ENCODE measurements around the gene CDKL5. TPM values are rescaled to one million over a fixed set of nuclear protein-coding genes. Genes with fewer than 3 reads are reported as not detected.
A peak's percentile ranks its signal among the peaks of the same experiment; 100 is the strongest.
"Not testable (repeated sequence)": the region's sequence is repeated elsewhere in the genome, so short reads cannot be mapped to it uniquely, and the experiment has no call there.

The CDKL5 gene
- total and polyA plus RNA-seq, 7 donors: 0.42 to 3.8 (median 1.6) TPM

DNA sequence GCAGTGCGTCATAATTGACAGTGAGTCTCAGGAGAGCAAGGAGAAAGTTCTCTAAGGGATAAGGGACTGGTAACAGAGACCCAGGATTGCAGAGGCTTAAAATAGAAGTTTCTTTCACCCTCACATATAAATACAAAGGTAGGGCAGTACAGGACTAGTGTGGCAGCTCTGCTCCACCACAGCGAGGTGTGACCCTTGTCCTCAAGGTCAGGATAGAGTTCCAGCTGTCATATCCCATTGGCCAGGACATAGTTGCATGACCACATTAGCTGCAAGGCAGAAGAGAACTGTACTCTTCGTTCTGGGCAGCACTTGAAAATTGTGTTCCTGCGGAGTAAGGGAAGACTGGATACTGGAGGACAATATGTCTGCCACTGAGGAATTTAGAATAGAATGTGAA is 152.0 kb downstream of the CDKL5 start:
- intact Hi-C loops (cut with DNase I): no loop called here
- no peaks in the 10 kb centered on the region for H3K9me3 ChIP-seq
- TF ChIP-seq, protein P1, sequence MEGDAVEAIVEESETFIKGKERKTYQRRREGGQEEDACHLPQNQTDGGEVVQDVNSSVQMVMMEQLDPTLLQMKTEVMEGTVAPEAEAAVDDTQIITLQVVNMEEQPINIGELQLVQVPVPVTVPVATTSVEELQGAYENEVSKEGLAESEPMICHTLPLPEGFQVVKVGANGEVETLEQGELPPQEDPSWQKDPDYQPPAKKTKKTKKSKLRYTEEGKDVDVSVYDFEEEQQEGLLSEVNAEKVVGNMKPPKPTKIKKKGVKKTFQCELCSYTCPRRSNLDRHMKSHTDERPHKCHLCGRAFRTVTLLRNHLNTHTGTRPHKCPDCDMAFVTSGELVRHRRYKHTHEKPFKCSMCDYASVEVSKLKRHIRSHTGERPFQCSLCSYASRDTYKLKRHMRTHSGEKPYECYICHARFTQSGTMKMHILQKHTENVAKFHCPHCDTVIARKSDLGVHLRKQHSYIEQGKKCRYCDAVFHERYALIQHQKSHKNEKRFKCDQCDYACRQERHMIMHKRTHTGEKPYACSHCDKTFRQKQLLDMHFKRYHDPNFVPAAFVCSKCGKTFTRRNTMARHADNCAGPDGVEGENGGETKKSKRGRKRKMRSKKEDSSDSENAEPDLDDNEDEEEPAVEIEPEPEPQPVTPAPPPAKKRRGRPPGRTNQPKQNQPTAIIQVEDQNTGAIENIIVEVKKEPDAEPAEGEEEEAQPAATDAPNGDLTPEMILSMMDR (IDR thresholded peaks at IDR 0.05): no peak
- DNase-seq (no peak), ATAC-seq (peak; percentile 47 to 83 (median 66))
- H3K27me3 ChIP-seq (ENCODE audit: insufficient read depth in 3 of 3, low read length in 2 of 3): no peaks in the 10 kb centered on the region
- 45 to 75% (median 58%) methylated on average over 4 of the region's 4 CpGs for WGBS, 3 donors
- no peak overlapping the region for H3K4me3 ChIP-seq
- H3K36me3 ChIP-seq (ENCODE audit: insufficient read depth in 1 of 2, low read depth in 1 of 2): no peaks in the 10 kb centered on the region
- H3K4me1 ChIP-seq: no peaks in the 10 kb centered on the region
- H3K27ac ChIP-seq: no peak overlapping the region

DNA sequence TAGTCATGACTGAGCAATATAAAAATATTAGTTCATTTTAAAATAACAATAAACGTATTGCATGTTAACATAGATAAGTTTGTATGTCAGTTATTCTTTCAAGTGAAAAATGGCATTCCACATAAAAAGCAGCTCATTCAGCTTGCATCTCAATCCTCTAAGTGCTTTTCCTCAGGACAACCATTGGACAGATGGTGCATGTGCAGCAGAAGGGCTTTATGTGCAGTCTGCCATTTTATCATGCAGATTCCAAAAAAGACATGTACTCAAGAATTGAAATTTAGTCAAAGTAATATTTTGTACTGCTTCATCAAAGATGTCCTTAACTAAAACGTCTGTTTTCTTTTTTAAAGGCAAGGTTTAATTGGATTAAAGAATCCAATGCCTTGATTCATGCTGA is 153.1 kb downstream of the CDKL5 start:
- TF ChIP-seq, protein P1 (IDR thresholded peaks at IDR 0.05): no peak
- ATAC-seq (no peak), DNase-seq (no peak)
- 49 to 83% (median 79%) methylated on average over 2 of the region's 2 CpGs for WGBS, 3 donors
- H3K4me3 ChIP-seq: no peak overlapping the region
- no peaks in the 10 kb centered on the region for H3K36me3 ChIP-seq (ENCODE audit: insufficient read depth in 1 of 2, low read depth in 1 of 2)
- H3K27ac ChIP-seq: no peak overlapping the region
- no peaks in the 10 kb centered on the region for H3K9me3 ChIP-seq
- no peaks in the 10 kb centered on the region for H3K4me1 ChIP-seq
- intact Hi-C loops (cut with DNase I): no loop called here
- H3K27me3 ChIP-seq (ENCODE audit: insufficient read depth in 3 of 3, low read length in 2 of 3): no peaks in the 10 kb centered on the region

DNA sequence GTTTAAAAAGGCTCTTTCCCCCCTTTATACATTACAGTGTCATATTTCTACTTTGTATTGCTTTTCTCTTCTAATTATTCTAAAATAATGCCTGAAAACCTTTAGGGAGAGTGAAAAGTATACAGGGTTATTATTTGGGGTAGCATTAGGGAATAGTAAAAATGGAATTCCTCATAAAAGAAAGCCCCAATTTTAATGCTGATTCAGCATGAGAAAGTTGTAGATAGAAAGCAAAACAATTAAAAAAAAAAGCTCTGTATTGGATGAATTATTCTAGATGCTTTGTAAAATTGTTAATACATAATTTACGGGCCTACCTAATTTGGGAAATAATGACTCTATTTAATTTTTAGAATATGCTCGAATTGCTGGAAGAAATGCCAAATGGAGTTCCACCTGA is 154.1 kb downstream of the CDKL5 start:
- WGBS, 3 donors: 73 to 94% (median 92%) methylated on average over 2 of the region's 2 CpGs
- TF ChIP-seq, protein P1 (IDR thresholded peaks at IDR 0.05): no peak
- DNase-seq: no peak
- no peaks in the 10 kb centered on the region for H3K36me3 ChIP-seq (ENCODE audit: insufficient read depth in 1 of 2, low read depth in 1 of 2)
- H3K27ac ChIP-seq: no peak overlapping the region
- no peaks in the 10 kb centered on the region for H3K4me1 ChIP-seq
- H3K4me3 ChIP-seq: no peak overlapping the region
- ATAC-seq: no peak
- H3K27me3 ChIP-seq (ENCODE audit: insufficient read depth in 3 of 3, low read length in 2 of 3): no peaks in the 10 kb centered on the region
- intact Hi-C loops (cut with DNase I): no loop called here
- H3K9me3 ChIP-seq: no peaks in the 10 kb centered on the region

DNA sequence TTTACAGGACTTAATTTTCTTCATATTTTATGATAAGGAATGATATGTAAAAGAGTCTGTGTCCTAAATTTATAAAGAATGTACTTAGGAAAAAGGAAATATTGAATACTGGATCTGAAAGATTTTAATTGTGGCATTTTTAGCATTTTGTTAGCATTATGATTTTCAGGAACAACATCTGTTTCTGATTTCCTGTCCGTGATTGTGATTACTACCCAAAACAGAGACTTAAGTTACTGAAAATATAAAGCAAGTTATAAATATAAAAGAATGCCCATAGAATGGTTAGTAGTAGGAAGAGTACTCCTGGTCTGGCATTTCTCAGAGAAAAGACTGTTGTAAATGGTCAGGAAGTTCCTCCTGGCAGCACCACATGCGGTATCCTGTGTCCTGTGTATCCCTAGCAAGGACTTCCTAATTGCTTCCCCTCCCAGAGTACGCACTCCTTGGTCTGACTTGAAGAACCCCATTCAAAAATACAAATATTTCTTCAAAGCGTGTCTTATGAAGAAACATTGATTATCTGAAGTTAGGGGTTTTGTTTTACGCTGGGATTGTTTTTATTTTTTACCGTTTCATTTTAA is 157.6 kb downstream of the CDKL5 start:
- DNase-seq (no peak), ATAC-seq (no peak)
- intact Hi-C loops (cut with DNase I): no loop called here
- Histone ChIP-seq H3K27ac (no peak overlapping the region), H3K27me3 (ENCODE audit: insufficient read depth in 3 of 3, low read length in 2 of 3) (no peaks in the 10 kb centered on the region), H3K4me1 (no peaks in the 10 kb centered on the region), H3K36me3 (ENCODE audit: insufficient read depth in 1 of 2, low read depth in 1 of 2) (no peaks in the 10 kb centered on the region), H3K4me3 (no peak overlapping the region), H3K9me3 (no peaks in the 10 kb centered on the region)
- TF ChIP-seq, protein P1 (IDR thresholded peaks at IDR 0.05): no peak
- WGBS, 3 donors: 68 to 76% (median 74%) methylated on average over 6 of the region's 6 CpGs

DNA sequence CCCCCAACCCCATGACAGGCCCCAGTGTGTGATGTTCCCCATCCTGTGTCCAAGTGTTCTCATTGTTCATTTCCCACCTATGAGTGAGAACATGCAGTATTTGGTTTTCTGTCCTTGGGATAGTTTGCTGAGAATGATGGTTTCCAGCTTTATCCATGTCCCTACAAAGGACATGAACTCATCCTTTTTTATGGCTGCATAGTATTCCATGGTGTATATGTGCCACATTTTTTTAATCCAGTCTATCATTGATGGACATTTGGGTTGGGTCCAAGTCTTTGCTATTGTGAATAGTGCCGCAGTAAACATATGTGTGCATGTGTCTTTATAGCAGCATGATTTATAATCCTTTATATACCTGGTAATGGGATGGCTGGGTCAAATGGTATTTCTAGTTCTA is 163.9 kb downstream of the CDKL5 start:
- ATAC-seq; H3K27me3 ChIP-seq (ENCODE audit: insufficient read depth in 3 of 3, low read length in 2 of 3); H3K9me3 ChIP-seq; H3K36me3 ChIP-seq (ENCODE audit: insufficient read depth in 1 of 2, low read depth in 1 of 2); H3K4me3 ChIP-seq; DNase-seq; intact Hi-C loops (cut with DNase I); H3K4me1 ChIP-seq; H3K27ac ChIP-seq: not testable (repeated sequence)
- 81 to 96% (median 87%) methylated on average over 1 of the region's 1 CpG for WGBS, 3 donors
